ENCODE measurements around the gene PDLIM1.

The PDLIM1 gene

GRCh38 chr10:95314192-95314918, 23.6 kb upstream of the PDLIM1 start:
- DNase-seq, result no peak

DNA sequence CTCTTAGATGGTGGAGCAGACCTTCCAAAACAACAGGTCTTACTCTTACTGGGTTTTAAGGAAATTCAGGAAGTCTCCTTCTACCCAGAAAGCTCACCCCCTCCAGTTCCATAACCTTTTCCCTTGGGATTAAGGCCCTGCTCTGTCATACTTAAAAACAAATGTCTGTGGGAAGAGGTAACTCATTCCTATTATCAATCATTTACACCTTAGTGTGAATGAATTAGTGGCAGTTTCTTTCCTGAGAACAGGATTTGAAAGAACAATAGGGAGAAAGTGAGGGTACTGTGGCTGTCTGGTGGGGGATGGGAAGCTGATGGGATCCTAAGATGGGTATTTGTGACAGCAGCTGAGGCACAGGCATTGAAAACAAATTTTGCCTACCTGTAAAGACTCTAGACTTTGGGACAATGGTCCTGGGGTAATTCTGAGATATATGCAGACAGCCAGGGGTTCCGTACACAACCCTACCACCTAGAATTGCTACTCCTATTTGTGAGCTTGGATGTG, 22.2 kb upstream of the PDLIM1 start:
- no peak for DNase-seq

GRCh38 chr10:95312257-95312656, 21.5 kb upstream of the PDLIM1 start:
- DNase-seq, result no peak

GRCh38 chr10:95309958-95310357, 19.2 kb upstream of the PDLIM1 start:
- no peak for DNase-seq

- no peak for DNase-seq
These were observed 17.8 kb upstream of the PDLIM1 start for GRCh38 chr10:95308389-95309302.

DNA sequence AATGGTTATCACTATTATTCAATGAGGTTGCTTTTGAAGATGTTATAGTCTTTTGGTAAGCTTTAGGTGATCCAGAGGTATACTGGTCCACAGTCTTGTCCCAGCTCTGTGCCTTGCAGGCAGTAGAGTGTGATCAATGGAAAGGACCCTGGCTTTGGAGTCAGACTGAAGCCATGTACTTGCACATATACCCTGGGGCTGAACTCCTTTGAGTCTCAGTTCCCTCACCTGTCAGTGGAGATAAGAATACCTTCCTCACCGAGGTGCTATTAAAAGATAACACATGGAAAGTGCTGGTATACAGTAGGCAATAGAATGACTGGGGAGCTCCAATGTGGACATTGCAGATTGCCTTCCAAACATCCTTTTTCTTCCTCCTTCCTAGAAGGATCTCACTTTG, 16.0 kb upstream of the PDLIM1 start:
- DNase-seq, result no peak

DNA sequence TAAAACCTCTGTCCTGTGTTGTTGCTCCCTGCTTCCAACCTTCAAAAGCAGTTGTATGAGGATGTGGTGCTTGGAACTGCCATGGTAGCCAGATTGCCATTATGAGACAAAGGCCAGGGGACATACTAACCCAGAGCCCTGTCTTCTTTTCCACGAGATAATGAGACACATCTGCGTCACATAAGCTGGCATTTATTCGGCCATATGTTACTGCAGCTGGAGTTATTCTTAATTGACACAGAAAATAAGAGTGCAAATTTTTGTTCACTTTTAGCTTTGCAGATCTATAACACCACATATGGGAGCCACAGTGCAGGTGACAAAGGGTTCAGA, 15.5 kb upstream of the PDLIM1 start:
- no peak for DNase-seq

- DNase-seq, result no peak
These were observed 15.0 kb upstream of the PDLIM1 start for GRCh38 chr10:95305606-95306317.

DNA sequence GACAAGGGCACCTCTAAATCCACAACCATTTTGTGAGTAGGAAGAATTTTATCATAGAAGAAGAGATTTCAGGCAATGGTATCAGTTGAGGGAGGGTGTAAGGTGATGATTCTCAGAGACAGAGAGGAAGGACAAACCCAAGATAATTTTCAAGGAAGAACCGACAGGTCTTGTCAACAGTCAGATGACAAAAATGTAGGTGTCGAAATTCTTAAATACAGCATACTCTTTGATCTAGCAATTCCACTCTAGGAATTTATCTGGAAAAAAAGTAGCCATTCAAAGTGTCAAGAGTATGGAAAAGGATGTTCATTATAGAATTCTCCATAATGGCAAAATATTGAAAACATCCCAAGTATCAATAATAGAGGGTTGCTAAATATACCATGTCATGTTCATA, 14.2 kb upstream of the PDLIM1 start:
- DNase-seq, result no peak

GRCh38 chr10:95304463-95304862, 13.7 kb upstream of the PDLIM1 start:
- no peak for DNase-seq

DNA sequence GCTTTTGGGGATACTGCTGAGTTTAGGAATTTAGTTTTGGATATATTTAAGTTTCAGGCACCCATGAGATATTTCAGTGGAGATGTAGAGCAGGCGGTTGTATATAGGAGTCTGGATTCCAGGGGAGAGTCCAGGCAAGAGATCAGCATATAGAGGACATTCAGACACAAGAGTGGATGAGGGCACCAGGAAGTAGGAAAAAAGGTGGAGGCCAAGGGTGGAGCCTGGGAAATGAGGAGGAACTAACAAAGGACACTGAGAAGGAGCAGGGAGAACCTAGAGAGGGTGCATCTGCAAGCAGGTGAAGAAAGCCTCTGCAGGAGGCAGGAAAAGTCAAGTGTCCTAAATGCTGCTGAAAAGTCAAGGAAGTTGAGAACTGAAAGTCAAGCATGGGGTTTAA, 13.1 kb upstream of the PDLIM1 start:
- DNase-seq, result no peak

DNA sequence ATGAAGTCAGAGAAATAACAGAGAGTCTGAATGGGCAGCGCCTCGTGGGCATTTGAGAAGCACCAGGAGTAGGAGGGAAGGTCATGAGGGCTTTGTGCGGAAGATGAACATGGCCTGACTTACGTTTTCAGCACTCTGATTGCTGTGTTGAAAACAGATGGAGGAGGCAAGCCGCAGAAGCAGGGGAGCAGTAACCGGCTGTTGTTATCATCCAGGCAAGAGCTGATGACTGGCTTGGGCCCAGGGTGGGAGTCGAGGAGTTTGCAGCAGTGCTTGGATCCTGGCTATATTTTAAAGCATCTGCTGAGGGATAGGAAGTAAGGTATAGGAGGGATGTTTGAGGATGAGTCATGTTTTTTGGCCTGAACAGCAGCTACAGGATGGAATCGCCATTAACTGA, 12.7 kb upstream of the PDLIM1 start:
- no peak for DNase-seq

GRCh38 chr10:95300022-95300539, 9.3 kb upstream of the PDLIM1 start:
- DNase-seq, result no peak

DNA sequence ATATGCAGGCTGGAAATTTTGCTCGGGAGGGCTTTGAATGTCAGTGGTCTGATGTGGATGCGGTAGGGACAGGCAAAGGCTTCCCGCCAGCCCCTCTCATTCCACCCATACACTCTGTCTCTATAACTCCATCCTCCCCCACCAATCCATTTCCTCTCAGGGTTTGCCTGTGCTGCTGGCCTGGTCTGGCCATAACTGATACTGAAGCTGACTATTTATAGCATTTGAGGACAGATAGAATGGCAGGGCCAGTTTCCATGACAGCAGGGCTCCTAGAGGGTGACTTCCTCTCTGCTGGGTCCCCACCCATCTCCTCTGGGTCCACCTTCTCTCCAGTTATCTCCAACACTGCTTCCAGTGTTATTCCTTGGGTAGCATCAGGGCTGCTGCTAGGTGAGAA, 6.6 kb upstream of the PDLIM1 start:
- no peak for DNase-seq

GRCh38 chr10:95296764-95297163, 6.0 kb upstream of the PDLIM1 start:
- no peak for DNase-seq

- DNase-seq, result no peak
These were observed 4.4 kb upstream of the PDLIM1 start for GRCh38 chr10:95295031-95295755.

GRCh38 chr10:95293631-95294030, 2.8 kb upstream of the PDLIM1 start:
- DNase-seq, result no peak

DNA sequence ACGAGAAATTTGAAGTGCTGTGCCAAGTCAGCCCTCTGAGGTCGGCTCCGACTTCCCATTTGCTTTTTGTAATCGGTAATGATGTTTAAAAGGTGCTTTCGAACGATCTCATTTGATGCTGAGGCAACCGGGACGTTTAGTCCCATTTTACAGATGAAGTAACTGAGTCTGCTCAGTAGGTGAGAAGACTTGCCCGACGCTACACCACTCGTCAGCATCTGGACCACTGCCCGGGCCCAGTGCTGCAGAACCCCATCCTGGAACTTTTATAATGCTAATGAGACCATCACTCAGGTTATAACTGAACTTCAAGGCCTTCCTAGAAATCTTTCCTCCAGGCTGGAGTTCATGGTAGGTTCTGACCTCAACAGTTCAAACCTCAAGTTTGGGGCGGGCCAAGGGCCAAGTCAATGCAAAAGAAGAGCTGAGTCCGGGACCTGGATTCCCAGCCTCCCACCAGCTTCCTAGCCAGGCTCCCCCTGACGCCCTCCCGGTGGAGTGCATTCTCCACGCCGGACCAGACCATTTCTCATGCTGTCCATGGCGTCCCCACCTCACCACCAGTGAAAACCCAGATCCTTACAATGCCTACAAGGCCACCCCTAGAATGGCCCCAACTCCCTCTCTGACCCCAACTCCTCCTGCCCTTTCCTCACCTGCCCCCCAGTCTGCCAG, 699 bp upstream of the PDLIM1 start:
- DNase-seq, result no peak

DNA sequence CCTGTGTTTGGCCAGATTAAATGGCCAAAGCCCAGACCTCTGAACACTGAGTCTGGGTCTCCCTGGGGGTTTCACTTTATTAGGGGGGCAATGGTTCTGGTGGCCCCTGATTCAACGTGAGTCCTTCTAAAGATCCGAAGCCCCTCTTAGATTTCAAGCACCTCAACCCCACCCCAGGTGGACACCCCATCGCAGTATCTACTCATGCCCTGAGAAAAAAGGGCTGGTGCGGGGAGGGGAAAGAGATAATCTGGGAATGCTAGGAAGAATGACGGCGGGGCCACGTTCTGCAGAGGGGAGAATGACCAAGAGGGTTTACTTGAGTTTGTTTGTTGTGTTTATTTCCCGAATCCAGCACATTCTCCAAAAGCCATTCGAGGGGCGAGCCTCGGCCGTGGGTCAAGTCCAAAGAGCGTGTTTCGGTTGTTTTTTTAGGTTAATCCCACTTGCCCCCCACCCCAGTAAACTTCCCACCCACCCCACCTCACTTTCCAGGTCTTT, 832 bp downstream of the PDLIM1 start:
- no peak for DNase-seq

- DNase-seq, result no peak
These were observed 1.5 kb downstream of the PDLIM1 start for GRCh38 chr10:95289003-95289920.

DNA sequence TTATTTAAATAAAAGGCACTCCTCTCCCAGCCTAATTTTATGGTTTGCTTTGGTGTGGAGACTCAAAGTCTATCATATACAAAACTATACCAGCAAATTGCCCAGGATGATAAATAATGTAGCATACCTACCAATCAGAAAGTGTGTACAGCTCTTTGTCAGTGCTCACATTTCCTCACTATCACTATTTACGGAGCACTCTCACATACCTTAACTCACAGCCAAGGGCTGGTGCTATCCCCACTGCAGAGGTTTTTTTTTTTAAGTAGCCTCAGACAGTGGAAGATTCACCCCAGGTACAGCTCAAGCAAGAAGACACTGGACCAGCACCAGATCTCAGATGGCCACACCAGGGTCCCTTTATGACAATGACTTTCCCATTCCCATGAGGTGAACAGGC, 2.5 kb downstream of the PDLIM1 start:
- no peak for DNase-seq
